Mesothelial cell of epicardium (in vitro differentiated cells): ENCODE results near the gene SH2D3C. TPM values are rescaled to one million over a fixed set of nuclear protein-coding genes. Genes with fewer than 3 reads are reported as not detected.

Experiments used
- DNase-seq, 2 experiments: peaks; one replicate each; pipeline ENCODE4 v3.0.0; 2021; ENCODE audit warnings: low spot score in 2 of 2; ENCODE audit not compliant: unreplicated experiment in 2 of 2
- H3K27ac Mint-ChIP-seq: 2 replicates; pipeline ENCODE4 v1.8.0; 2021; ENCODE audit warnings: mixed read lengths
- H3K27me3 Mint-ChIP-seq: 2 replicates; pipeline ENCODE4 v1.8.0; 2021; ENCODE audit warnings: low read depth, mixed read lengths
- H3K36me3 Mint-ChIP-seq: 2 replicates; pipeline ENCODE4 v1.8.0; 2021; ENCODE audit warnings: mixed read lengths
- H3K4me1 Mint-ChIP-seq: 2 replicates; pipeline ENCODE4 v1.8.0; 2021; ENCODE audit warnings: mixed read lengths
- H3K4me3 Mint-ChIP-seq: 2 replicates; pipeline ENCODE4 v1.8.0; 2021; ENCODE audit warnings: mild to moderate bottlenecking, moderate library complexity, mixed read lengths
- H3K9me3 Mint-ChIP-seq: 2 replicates; pipeline ENCODE4 v1.8.0; 2021; ENCODE audit warnings: mixed read lengths
- total RNA-seq: library from RNA; stranded (reverse); gene quantifications from 3 replicates; pipeline ENCODE4 v1.2.1, GENCODE V29; 2021
- TF ChIP-seq, protein P1 (sequence below): fragments of 200-600 bp; sonication (generic); IDR thresholded peaks from one replicate; pipeline ENCODE4 v1.5.0; 2021; ENCODE audit warnings: antibody characterized with exemption; ENCODE audit not compliant: unreplicated experiment

The SH2D3C gene
- total RNA-seq, 1 donor from 2014 or later: 3.4 TPM

DNA sequence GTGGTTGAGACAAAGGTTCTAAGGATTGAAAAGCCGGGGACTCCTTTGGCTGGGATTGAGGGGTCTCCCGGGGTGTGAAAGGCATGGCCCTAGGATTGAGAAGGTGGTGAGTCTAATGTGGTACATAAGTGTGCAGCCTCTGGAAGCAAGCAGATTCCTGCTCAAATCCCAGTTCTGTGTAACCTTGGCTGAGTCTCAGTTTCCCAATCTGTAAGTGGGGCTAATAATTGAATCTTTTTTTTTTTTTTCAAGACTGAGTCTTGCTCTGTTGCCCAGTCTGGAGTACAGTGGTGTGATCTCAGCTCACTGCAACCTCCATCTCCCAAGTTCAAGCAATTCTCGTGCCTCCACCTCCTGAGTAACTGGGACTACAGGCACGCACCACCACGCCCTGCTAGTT lies 5.9 kb downstream of the SH2D3C start:
- no peak overlapping the region for H3K4me3 Mint-ChIP-seq
- DNase-seq: no peak
- peaks cover 31% of the 10 kb centered on the region for H3K4me1 Mint-ChIP-seq
- H3K27me3 Mint-ChIP-seq: no peaks in the 10 kb centered on the region
- H3K9me3 Mint-ChIP-seq: no peaks in the 10 kb centered on the region
- no peak overlapping the region for H3K27ac Mint-ChIP-seq
- TF ChIP-seq, protein P1, sequence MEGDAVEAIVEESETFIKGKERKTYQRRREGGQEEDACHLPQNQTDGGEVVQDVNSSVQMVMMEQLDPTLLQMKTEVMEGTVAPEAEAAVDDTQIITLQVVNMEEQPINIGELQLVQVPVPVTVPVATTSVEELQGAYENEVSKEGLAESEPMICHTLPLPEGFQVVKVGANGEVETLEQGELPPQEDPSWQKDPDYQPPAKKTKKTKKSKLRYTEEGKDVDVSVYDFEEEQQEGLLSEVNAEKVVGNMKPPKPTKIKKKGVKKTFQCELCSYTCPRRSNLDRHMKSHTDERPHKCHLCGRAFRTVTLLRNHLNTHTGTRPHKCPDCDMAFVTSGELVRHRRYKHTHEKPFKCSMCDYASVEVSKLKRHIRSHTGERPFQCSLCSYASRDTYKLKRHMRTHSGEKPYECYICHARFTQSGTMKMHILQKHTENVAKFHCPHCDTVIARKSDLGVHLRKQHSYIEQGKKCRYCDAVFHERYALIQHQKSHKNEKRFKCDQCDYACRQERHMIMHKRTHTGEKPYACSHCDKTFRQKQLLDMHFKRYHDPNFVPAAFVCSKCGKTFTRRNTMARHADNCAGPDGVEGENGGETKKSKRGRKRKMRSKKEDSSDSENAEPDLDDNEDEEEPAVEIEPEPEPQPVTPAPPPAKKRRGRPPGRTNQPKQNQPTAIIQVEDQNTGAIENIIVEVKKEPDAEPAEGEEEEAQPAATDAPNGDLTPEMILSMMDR: no peak
- no peaks in the 10 kb centered on the region for H3K36me3 Mint-ChIP-seq

DNA sequence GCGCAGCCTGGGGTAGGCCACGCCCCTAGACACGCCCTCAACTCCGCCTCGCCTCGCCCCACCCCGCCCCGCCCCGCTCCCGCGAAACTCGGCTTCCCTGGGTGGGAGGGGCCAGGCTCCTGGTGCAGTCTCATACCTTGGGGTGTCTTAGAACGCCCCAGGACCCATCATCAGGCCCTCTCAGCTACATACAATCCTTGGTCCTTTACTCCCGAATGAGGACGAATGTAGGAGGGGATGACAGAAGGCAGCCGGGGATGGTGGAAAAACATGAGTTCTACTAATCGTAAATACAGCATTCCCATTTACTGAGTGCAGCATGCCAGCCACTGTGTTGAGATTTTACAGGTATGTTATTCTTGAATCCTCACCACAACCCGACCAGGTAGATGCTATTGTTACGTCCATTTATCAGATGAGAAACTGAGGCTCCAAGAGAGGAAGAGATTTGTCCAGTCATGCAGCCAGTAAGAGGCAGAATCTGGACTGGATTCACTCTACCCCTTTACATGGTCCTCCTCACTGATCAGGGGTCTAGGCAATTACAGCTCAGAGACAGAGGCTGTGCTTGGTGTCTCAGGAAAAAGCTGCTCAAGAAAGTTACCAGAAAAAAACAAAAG lies 6.8 kb downstream of the SH2D3C start:
- H3K27ac Mint-ChIP-seq: peak overlapping the region; percentile 77
- peaks cover 39% of the 10 kb centered on the region for H3K4me1 Mint-ChIP-seq

DNA sequence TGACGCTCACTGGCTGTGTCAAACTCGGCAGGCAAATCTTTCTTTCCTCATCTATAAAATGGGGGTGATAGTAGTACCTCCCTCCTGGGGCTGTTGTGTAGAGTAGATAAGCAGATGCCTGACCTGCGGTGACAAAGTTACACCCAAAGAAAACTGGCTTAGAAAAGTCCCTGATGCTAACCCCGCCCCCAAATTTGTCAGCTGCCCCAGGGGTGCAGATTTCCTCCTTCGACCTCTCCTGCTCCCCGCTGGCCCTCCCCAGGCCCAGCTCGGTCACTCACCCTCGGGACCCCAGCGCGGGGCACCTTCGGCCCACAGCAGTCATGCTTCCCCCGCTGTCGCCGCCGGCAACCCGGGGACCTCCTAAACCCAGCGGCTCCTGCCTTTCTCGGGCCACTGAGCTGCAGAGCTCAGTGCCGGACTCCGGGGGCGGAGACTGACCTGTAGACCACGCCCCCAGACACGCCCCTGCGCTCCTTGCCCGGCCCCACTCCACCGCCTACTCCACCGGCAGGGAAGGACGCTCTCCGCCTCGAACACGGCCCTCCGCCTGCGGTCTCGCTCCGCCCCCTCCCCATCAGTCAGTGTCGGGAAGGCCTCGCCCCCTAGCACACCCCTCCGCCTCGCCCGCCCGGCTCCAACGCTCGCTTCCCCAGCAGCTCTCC lies 7.4 kb downstream of the SH2D3C start:
- Mint-ChIP-seq H3K4me1 (peaks cover 39% of the 10 kb centered on the region), H3K9me3 (no peaks in the 10 kb centered on the region), H3K36me3 (no peaks in the 10 kb centered on the region), H3K27me3 (no peaks in the 10 kb centered on the region), H3K4me3 (peak overlapping the region; percentile 80), H3K27ac (peak overlapping the region; percentile 77)
- TF ChIP-seq, protein P1: no peak
- DNase-seq: peak; percentile 99

More for the DNA sequence above, 6.8 kb downstream of the SH2D3C start:
- TF ChIP-seq, protein P1: no peak
- no peaks in the 10 kb centered on the region for H3K36me3 Mint-ChIP-seq
- H3K9me3 Mint-ChIP-seq: no peaks in the 10 kb centered on the region
- H3K4me3 Mint-ChIP-seq: peak overlapping the region; percentile 80
- no peak for DNase-seq
- H3K27me3 Mint-ChIP-seq: no peaks in the 10 kb centered on the region

DNA sequence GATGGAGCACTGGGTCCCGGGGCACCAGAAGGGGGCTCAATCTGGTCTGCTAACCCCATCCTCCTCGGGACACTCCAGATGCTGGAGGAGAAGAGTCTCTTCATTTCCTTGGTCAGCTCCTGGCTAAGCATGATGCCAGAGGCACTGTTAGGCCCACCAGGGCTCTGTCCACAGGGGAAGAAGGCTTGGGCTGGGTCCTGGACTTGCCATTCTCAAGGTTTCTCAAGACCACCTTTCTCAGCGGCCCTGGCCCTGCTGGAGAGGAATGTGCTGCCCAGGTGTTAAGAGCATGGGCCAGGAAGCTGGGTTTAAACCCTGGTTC lies 7.9 kb downstream of the SH2D3C start:
- H3K4me1 Mint-ChIP-seq: peaks cover 39% of the 10 kb centered on the region
- H3K27me3 Mint-ChIP-seq: peaks cover under 1% of the 10 kb centered on the region
- TF ChIP-seq, protein P1: no peak

DNA sequence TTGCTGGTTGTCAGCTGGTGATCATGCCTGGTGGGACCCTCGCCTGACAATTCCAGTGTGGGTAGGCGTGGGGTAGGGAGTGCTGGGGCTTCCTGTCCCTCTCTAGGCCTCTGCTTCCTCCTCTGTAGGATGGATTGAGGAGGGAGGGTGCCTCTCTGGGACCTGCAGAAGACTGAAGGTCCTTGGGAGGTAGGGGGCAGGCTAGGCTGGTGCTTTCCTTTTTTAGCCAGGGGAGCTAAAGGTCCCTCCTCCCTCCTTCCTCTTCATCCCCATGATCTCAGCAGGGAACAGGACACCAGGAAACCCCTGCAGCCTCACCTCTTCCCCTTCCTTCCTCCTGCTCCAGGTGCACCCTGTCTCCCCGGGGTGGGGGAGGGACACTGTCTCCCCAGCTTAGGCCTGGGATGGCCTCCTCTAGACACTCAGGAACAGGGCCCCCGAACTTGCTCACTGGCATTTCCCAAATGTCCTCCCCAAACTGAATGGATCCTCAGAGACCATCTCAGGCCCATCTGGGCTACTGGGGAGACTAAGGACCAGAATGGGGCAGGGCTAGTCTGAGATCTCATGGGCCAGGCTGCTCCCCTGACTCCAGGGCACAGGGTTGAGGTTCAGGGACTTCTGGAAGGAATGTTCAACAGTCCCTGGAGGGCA lies 8.4 kb downstream of the SH2D3C start:
- H3K27ac Mint-ChIP-seq: peak overlapping the region; percentile 77
- H3K9me3 Mint-ChIP-seq: no peaks in the 10 kb centered on the region
- no peak for DNase-seq
- TF ChIP-seq, protein P1: no peak
- peaks cover 2% of the 10 kb centered on the region for H3K27me3 Mint-ChIP-seq
- H3K36me3 Mint-ChIP-seq: no peaks in the 10 kb centered on the region
- peaks cover 39% of the 10 kb centered on the region for H3K4me1 Mint-ChIP-seq
- peak overlapping the region; percentile 80 for H3K4me3 Mint-ChIP-seq

More for the DNA sequence above, 7.9 kb downstream of the SH2D3C start:
- Mint-ChIP-seq H3K9me3 (no peaks in the 10 kb centered on the region), H3K36me3 (no peaks in the 10 kb centered on the region), H3K27ac (peak overlapping the region; percentile 77), H3K4me3 (peak overlapping the region; percentile 80)
- no peak for DNase-seq
